ENCODE measurements around the gene RIBC1. TPM values are rescaled to one million over a fixed set of nuclear protein-coding genes. Genes with fewer than 3 reads are reported as not detected.

Gene RIBC1
- total and polyA plus RNA-seq, 10 donors: 0.34 to 1.4 (median 0.83) TPM; not detected in 1

GRCh38 chrX:53440621-53441517, 18.2 kb downstream of the RIBC1 start:
- 8 to 36% (median 14%) methylated on average over 24 to 39 of the region's 39 CpGs for WGBS, 5 donors
- Histone ChIP-seq H3K36me3 (no peaks in the 10 kb centered on the region), H3K27ac (peak overlapping the region in 6 of 8 donors; percentile 54 to 81 (median 70)), H3K9me3 (no peaks in the 10 kb centered on the region), H3K27me3 (replicated peaks in 1 of 7) (peaks cover 0 to 31% (median 5%) of the 10 kb centered on the region in 7 donors), H3K4me3 (peak overlapping the region in 7 of 8 donors; percentile 25 to 69 (median 42)), H3K4me1 (peaks cover 0 to 27% (median 12%) of the 10 kb centered on the region in 6 donors)
- intact Hi-C loops (cut with DNase I; ENCODE audit: low total_unique reads): no loop called here
- TF ChIP-seq POLR2A (IDR thresholded peaks at IDR 0.05) (no peak), POLR2AphosphoS5 (IDR thresholded peaks at IDR 0.05) (peak in 2 of 3 donors; percentile 29 to 56)
- peak; percentile 82 for DNase-seq

- Histone ChIP-seq H3K27ac (peak overlapping the region in 5 of 8 donors; percentile 65 to 81 (median 72)), H3K27me3 (replicated peaks in 1 of 7) (peaks cover 0 to 24% (median 5%) of the 10 kb centered on the region in 7 donors), H3K36me3 (no peaks in the 10 kb centered on the region), H3K4me1 (peaks cover 0 to 22% (median 10%) of the 10 kb centered on the region in 6 donors), H3K9me3 (no peaks in the 10 kb centered on the region), H3K4me3 (peak overlapping the region; percentile 25 to 69 (median 41))
- TF ChIP-seq POLR2A (IDR thresholded peaks at IDR 0.05) (no peak), POLR2AphosphoS5 (IDR thresholded peaks at IDR 0.05) (peak; percentile 41 to 72 (median 71))
- WGBS, 5 donors: 4 to 17% (median 14%) methylated on average over 14 to 44 of the region's 44 CpGs
- intact Hi-C loops (cut with DNase I; ENCODE audit: low total_unique reads): no loop called here
- peak; percentile 91 for DNase-seq
These were observed 19.1 kb downstream of the RIBC1 start for GRCh38 chrX:53441531-53442321.

- WGBS, 5 donors: 14 to 43% (median 29%) methylated on average over 1 of the region's 1 CpG
These were observed 19.6 kb downstream of the RIBC1 start for GRCh38 chrX:53442322-53442631.

GRCh38 chrX:53445977-53446376, 23.3 kb downstream of the RIBC1 start:
- Histone ChIP-seq H3K27me3 (replicated peaks in 1 of 7) (peaks cover 0 to 12% (median 0%) of the 10 kb centered on the region in 7 donors), H3K36me3 (no peaks in the 10 kb centered on the region), H3K4me3 (no peak overlapping the region), H3K27ac (no peak overlapping the region), H3K4me1 (peaks cover 0 to 15% (median 5%) of the 10 kb centered on the region in 6 donors), H3K9me3 (no peaks in the 10 kb centered on the region)
- intact Hi-C loops (cut with DNase I; ENCODE audit: low total_unique reads): no loop called here
- WGBS, 5 donors: 17 to 26% (median 22%) methylated on average over 6 of the region's 6 CpGs
- DNase-seq: no peak
- TF ChIP-seq POLR2AphosphoS5 (IDR thresholded peaks at IDR 0.05): no peak
- peak in 9 of 11 experiments; percentile 18 to 59 (median 46) for TF ChIP-seq CTCF (IDR thresholded peaks at IDR 0.05 in 8 of 11, conservative IDR thresholded peaks at IDR 0.05 in 3 of 11)
- no peak for TF ChIP-seq POLR2A (IDR thresholded peaks at IDR 0.05)

More at GRCh38 chrX:53442322-53442631, 19.6 kb downstream of the RIBC1 start:
- H3K4me1 ChIP-seq: peaks cover 0 to 22% (median 10%) of the 10 kb centered on the region in 6 donors
- intact Hi-C loops (cut with DNase I; ENCODE audit: low total_unique reads): no loop called here
- peaks cover 0 to 24% (median 5%) of the 10 kb centered on the region in 7 donors for H3K27me3 ChIP-seq (replicated peaks in 1 of 7)
- no peaks in the 10 kb centered on the region for H3K9me3 ChIP-seq
- TF ChIP-seq POLR2A (IDR thresholded peaks at IDR 0.05): no peak
- TF ChIP-seq CTCF (IDR thresholded peaks at IDR 0.05 in 8 of 11, conservative IDR thresholded peaks at IDR 0.05 in 3 of 11): no peak
- TF ChIP-seq POLR2AphosphoS5 (IDR thresholded peaks at IDR 0.05): no peak
- H3K36me3 ChIP-seq: no peaks in the 10 kb centered on the region
- H3K27ac ChIP-seq: peak overlapping the region in 3 of 8 donors; percentile 72 to 81 (median 75)
- no peak for DNase-seq
- peak overlapping the region in 4 of 8 donors; percentile 37 to 69 (median 42) for H3K4me3 ChIP-seq
